Umbilical cord (tissue), 2 donors: Measurements from ENCODE around the gene LMBRD2. TPM values are rescaled to one million over a fixed set of nuclear protein-coding genes. Genes with fewer than 3 reads are reported as not detected.

Experiments used
- DNase-seq: peaks from one replicate; pipeline ENCODE4 v3.0.0-alpha.2; 2015; ENCODE audit warnings: low spot score
- total RNA-seq: library from RNA; depleted of rRNA; stranded (reverse); fragments of >200 nt; gene quantifications from one replicate; pipeline ENCODE4 v1.2.3, GENCODE V29; 2014; ENCODE audit warnings: low replicate concordance; ENCODE audit not compliant: insufficient read depth

Gene LMBRD2
- total RNA-seq, 1 donor from 2014 or later, result 17.8 TPM

- DNase-seq, result no peak
Measured at GRCh38 chr5:36049949-36050348, 101.7 kb downstream of the LMBRD2 start.

Other genes starting within 250 kb of the LMBRD2 start
- not detected for gene CAPSL, start 213.3 kb downstream of the LMBRD2 start, total RNA-seq
- gene UGT3A1, start 160.5 kb downstream of the LMBRD2 start, total RNA-seq, result 8.7 TPM
- not detected for gene UGT3A2, start 85.0 kb downstream of the LMBRD2 start, total RNA-seq
- gene SKP2, start 224 bp upstream of the LMBRD2 start, total RNA-seq, result 41.4 TPM
- 133 TPM for gene NADK2, start 90.0 kb upstream of the LMBRD2 start, total RNA-seq
- gene RANBP3L, start 150.0 kb upstream of the LMBRD2 start, total RNA-seq, result 36.4 TPM